ENCODE measurements around the gene RILPL2.

DNA sequence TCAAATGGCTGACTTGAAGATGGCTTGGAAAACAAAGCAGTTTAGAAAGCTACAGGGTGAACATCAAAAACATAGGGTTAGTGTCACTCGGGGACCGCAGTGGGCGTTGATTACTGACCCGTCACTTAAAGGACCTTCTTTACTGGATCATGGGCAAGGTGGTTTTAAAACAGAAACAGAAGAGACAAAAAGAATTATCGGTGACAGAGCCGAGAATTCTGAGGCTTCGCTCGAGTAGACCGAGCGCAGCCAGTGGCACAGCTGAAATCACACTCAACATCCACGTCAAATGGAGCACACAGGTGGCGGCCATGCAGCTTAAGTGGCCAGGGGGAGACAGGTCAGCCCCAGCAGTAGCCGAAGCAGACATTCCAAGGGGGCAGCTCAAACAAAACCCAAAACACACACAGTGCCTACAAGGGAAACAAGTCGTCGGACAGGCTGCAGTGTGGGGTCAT is 38.8 kb upstream of the RILPL2 start:
- TF ChIP-seq, protein P1, sequence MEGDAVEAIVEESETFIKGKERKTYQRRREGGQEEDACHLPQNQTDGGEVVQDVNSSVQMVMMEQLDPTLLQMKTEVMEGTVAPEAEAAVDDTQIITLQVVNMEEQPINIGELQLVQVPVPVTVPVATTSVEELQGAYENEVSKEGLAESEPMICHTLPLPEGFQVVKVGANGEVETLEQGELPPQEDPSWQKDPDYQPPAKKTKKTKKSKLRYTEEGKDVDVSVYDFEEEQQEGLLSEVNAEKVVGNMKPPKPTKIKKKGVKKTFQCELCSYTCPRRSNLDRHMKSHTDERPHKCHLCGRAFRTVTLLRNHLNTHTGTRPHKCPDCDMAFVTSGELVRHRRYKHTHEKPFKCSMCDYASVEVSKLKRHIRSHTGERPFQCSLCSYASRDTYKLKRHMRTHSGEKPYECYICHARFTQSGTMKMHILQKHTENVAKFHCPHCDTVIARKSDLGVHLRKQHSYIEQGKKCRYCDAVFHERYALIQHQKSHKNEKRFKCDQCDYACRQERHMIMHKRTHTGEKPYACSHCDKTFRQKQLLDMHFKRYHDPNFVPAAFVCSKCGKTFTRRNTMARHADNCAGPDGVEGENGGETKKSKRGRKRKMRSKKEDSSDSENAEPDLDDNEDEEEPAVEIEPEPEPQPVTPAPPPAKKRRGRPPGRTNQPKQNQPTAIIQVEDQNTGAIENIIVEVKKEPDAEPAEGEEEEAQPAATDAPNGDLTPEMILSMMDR (IDR thresholded peaks at IDR 0.05; ENCODE audit: poor library complexity), result no peak
- TF ChIP-seq EZH2 (IDR thresholded peaks at IDR 0.05; ENCODE audit: borderline replicate concordance), result no peak
- no peak for TF ChIP-seq EZH2phosphoT487 (IDR thresholded peaks at IDR 0.05; ENCODE audit: low read depth, severe bottlenecking, unreplicated experiment)
